ENCODE results near the gene FAM83B. TPM values are rescaled to one million over a fixed set of nuclear protein-coding genes. Genes with fewer than 3 reads are reported as not detected.
"Not testable (repeated sequence)": the region's sequence is repeated elsewhere in the genome, so short reads cannot be mapped to it uniquely, and the experiment has no call there.

The FAM83B gene
- total and polyA plus RNA-seq, 7 donors: 0.04 to 1.7 (median 0.47) TPM

GRCh38 chr6:54937371-54937770 lies 90.8 kb downstream of the FAM83B start:
- Histone ChIP-seq H3K4me1 (no peaks in the 10 kb centered on the region), H3K27ac (no peak overlapping the region), H3K9me3 (peaks cover 7% of the 10 kb centered on the region), H3K36me3 (ENCODE audit: insufficient read depth in 1 of 2, low read depth in 1 of 2) (no peaks in the 10 kb centered on the region), H3K27me3 (ENCODE audit: insufficient read depth in 3 of 3, low read length in 2 of 3) (no peaks in the 10 kb centered on the region), H3K4me3 (no peak overlapping the region)
- DNase-seq: no peak
- ATAC-seq: no peak
- 55 to 67% (median 62%) methylated on average over 3 of the region's 3 CpGs for WGBS, 3 donors
- intact Hi-C loops (cut with DNase I): no loop called here
- TF ChIP-seq CTCF (IDR thresholded peaks at IDR 0.05): no peak

GRCh38 chr6:54957698-54958097 lies 111.1 kb downstream of the FAM83B start:
- Histone ChIP-seq H3K36me3 (ENCODE audit: insufficient read depth in 1 of 2, low read depth in 1 of 2) (no peaks in the 10 kb centered on the region), H3K4me3 (no peak overlapping the region), H3K27ac (no peak overlapping the region), H3K9me3 (no peaks in the 10 kb centered on the region), H3K4me1 (no peaks in the 10 kb centered on the region), H3K27me3 (ENCODE audit: insufficient read depth in 3 of 3, low read length in 2 of 3) (no peaks in the 10 kb centered on the region)
- no peak for TF ChIP-seq CTCF (IDR thresholded peaks at IDR 0.05)
- ATAC-seq (no peak), DNase-seq (no peak)
- intact Hi-C loops (cut with DNase I): no loop called here

GRCh38 chr6:54958446-54958845 lies 111.9 kb downstream of the FAM83B start:
- H3K4me1 ChIP-seq: no peaks in the 10 kb centered on the region
- no peak for DNase-seq
- no peaks in the 10 kb centered on the region for H3K27me3 ChIP-seq (ENCODE audit: insufficient read depth in 3 of 3, low read length in 2 of 3)
- H3K4me3 ChIP-seq: no peak overlapping the region
- no peak for TF ChIP-seq CTCF (IDR thresholded peaks at IDR 0.05)
- intact Hi-C loops (cut with DNase I): no loop called here
- ATAC-seq: no peak
- no peaks in the 10 kb centered on the region for H3K9me3 ChIP-seq
- no peaks in the 10 kb centered on the region for H3K36me3 ChIP-seq (ENCODE audit: insufficient read depth in 1 of 2, low read depth in 1 of 2)
- WGBS, 3 donors: 46 to 58% (median 52%) methylated on average over 3 of the region's 3 CpGs
- no peak overlapping the region for H3K27ac ChIP-seq

GRCh38 chr6:54959820-54960219 lies 113.2 kb downstream of the FAM83B start:
- TF ChIP-seq CTCF (IDR thresholded peaks at IDR 0.05): no peak
- ATAC-seq: no peak
- no peaks in the 10 kb centered on the region for H3K27me3 ChIP-seq (ENCODE audit: insufficient read depth in 3 of 3, low read length in 2 of 3)
- H3K36me3 ChIP-seq (ENCODE audit: insufficient read depth in 1 of 2, low read depth in 1 of 2): no peaks in the 10 kb centered on the region
- H3K27ac ChIP-seq: no peak overlapping the region
- no peak overlapping the region for H3K4me3 ChIP-seq
- no peak for DNase-seq
- no peaks in the 10 kb centered on the region for H3K9me3 ChIP-seq
- no peaks in the 10 kb centered on the region for H3K4me1 ChIP-seq
- 74 to 75% (median 75%) methylated on average over 4 of the region's 4 CpGs for WGBS, 3 donors
- intact Hi-C loops (cut with DNase I): no loop called here

GRCh38 chr6:54961372-54961771 lies 114.8 kb downstream of the FAM83B start:
- ATAC-seq; H3K4me3 ChIP-seq; H3K27me3 ChIP-seq (ENCODE audit: insufficient read depth in 3 of 3, low read length in 2 of 3); DNase-seq; H3K4me1 ChIP-seq; H3K36me3 ChIP-seq (ENCODE audit: insufficient read depth in 1 of 2, low read depth in 1 of 2); H3K27ac ChIP-seq; H3K9me3 ChIP-seq; intact Hi-C loops (cut with DNase I): not testable (repeated sequence)
- 91 to 92% (median 92%) methylated on average over 21 to 23 of the region's 23 CpGs for WGBS, 3 donors
